ENCODE results near the gene BPIFB2.

BPIFB2 gene

DNA sequence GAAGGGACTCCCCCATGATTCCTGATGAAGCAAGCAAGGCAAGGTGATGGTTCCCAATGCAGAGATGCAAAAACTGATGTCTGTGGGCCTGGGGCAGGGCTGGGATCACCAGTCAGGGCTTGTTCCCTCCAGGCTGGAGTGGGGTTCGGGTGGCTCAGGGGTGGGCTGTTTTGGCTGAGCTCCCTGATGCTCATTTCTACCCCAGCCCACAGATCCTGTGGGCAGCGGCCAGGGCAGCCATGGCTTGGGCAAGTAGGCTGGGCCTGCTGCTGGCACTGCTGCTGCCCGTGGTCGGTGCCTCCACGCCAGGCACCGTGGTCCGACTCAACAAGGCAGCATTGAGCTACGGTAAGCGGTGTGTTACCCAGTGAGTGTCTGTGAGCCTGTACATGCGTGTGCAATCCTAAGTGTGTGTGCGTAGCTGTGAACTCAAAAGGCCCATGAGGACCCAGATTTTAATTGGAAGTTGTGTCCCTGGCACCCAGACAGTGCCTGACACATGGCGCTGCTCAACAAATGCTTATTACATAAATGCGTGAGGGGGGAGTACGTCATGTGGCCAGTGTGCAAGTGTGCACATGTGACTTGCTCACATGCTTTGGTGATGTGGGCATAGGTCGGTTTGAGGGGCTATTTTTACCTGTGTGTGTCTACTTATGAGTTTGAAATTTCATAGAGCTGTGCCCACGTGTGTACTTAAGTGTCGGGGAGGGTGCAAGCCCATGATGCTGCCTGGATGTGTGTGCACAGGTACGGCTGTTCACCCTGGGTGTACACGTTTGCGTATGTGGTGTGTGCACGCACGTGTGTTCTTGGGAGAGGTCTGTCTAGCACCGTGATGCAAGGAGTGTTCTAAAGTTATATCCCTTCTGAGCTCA, 1.1 kb downstream of the BPIFB2 start:
- no peak for DNase-seq

DNA sequence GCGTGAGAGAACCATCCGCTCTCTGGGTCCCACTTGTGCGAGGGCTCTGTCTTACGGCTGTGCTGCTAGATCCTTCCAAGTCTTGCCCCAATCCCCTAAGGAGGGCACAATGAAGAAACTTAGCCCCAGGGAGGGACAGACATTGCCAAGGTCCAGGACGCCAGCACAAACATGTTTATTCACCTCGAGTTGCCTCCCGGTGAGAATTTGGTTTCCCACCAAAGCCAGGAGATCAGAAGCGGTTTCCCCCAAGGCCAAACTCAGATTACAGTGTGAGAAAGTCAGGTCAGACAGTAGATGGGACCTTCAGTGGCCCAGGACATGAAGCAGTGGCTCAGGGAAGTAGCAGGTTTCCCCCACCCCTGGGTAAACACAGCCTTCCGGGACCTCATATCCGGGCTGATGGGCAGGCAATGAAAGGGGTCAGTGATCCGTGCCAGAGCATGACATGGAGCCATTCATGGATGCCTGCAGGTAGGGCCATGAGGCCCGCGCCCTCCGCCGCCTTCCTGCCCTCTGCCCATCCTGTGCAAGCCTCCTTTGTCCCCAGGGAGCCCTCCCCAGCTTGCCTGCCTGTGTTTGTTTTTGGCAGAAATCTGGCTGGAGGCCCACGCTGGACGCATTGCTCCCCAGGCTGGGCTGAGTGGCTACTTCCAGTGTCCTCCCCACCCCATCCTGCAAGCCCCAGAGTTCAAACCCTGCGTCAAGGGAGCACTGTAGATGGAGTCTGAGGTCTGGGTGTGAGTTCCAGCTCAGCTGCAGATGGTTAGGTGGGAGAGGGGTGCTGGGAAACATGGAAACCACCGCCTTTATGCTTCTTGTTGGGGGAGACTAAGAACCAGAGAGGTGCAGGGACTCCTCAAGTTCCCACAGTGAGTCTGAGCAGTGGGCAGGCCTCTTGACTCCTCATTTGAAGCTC, 2.0 kb downstream of the BPIFB2 start:
- peak; percentile 65 for DNase-seq

DNA sequence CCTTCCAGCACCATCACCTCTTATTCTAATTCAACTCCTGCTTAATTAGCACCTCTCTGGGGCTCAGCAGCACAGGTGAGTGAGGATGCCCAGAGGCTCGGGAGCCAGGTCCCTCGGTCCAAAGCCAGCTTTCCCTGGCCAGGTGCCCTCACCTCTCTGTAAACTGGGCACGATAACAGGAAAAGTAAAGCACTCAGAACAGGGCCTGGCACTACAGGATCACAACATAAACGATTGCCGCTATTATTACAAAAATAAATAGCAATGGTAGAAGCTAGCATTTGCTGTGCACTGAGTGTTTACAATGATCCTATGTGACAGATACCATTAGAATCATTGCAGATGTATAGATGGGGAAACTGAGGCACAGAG, 2.6 kb downstream of the BPIFB2 start:
- no peak for DNase-seq

DNA sequence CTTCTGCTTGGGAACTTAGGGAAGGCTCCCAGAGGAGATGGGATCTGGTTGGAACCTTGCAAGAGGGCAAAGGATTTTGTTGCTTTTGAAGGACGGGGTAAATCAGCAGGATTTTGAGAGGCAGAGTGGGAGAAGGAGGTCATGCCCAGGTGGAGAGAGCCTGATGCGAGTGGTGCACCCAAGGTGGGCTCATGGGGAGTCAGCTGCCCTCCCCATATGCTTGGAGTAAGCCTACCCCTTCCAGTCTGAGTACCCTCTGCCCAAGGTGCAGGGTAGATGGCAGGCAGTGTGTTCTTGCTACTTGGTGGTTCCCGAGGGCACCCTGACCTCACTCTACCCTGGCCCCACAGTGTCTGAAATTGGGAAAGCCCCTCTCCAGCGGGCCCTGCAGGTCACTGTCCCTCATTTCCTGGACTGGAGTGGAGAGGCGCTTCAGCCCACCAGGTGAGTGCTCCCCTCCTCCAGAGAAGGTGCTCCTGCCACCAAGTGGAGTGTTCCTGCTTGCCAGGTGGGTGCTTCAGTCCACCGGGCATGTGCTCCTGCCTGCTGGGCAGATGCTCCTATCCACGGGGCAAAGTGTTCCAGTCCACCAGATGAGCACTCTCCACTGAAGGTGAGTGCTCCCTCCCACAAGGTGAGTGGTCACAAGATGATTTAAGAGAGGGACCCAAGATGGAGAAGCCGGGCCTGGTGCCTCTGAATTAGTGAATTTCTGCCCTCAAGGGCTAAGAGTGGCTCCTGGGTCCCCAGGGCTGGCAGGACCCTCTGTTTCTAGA, 3.4 kb downstream of the BPIFB2 start:
- DNase-seq, result no peak

DNA sequence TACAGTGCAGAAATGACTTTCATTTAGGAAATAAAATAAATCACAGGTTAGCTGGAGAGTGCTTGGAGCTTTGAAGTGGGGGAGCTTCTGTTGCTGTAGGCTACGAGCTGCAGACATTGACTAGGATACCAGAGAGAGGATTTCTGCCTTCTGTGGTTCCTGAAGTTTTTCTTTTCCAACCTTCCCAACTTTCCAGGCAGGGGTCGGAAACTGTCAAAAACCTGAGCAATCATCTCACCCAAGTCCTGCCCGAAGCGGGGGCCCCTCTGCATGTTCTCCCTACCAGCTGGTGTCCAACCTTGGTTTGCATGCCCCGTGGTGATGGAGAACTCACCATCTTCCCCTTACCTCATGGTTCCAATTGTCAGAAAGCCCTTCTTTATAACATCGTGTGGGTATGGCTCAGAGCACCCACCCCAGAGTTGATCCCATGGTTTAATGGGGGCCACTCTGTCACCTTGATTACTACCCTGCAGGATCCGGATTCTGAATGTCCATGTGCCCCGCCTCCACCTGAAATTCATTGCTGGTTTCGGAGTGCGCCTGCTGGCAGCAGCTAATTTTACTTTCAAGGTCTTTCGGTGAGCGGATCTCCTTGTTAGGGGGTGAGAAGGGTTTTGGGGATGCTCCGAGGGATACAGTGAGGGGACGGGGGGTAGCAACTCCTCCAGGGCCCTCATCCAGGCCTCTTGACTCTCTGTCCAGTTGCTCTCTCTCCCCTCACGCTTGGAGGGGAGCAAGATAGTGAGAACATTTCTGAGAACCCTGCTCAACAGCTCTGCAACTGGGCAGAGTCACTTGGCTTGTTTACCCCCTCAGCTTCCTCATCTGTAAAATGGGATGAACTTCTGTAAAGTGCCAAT, 5.1 kb downstream of the BPIFB2 start:
- DNase-seq, result no peak

DNA sequence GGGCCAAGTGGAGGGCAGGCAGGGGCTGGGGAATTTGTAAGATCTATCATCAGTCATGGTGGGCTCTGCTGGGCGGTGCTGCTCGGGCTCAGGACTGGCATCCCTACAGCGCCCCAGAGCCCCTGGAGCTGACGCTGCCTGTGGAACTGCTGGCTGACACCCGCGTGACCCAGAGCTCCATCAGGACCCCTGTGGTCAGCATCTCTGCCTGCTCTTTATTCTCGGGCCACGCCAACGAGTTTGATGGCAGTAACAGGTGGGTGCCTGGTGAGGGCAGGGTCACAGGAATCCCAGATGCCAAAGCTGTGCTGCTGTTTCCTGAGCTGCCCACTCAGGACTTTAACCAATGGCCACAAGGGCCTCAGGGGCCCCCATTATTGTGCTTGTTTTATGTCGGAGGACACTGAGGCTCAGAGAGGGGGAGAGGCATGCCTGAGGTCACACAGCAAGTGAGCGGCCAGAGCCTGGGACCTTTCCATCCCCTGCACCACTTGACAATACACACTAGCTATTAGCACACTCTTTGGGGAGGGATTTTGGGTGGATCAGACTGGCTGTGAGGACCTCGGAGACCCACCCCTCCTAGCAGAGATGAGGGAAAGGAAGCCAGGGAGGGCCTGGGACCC, 6.3 kb downstream of the BPIFB2 start:
- no peak for DNase-seq

DNA sequence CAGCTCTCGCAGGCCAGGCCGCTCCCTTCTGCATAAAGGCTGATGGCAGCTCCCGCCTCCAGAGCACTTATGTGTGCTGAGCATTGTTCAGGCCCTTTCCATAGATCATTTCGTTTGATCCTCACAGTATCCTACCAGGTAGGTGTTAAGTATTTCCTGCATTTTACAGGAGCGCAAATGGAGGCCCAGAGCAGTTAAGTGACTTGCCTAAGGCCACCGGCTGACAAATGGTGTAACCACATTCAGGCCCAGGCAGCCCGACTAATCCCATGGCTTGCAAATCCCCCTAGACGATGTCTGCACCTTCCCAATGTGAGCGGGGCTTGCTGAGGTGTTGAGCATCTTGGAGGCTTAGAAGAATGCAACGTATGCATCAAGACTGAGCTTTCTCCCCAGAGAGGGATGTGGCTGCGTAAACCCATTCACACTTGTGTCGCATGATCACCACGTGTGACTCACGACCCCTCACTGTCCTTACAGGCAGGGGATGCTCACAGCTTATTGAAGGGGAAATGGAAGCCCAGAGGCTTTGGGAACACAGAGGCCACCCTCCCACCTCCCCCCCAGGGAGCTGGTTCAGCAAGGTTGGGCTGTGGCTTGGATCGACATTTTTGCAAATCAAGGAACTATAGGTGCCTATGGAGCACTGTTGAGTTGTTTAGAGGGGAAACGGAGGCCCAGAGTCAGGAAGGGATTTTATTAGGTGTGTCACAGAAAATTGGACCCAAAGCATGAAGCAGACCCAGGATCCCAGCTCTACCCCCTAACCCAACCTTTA, 7.0 kb downstream of the BPIFB2 start:
- no peak for DNase-seq

DNA sequence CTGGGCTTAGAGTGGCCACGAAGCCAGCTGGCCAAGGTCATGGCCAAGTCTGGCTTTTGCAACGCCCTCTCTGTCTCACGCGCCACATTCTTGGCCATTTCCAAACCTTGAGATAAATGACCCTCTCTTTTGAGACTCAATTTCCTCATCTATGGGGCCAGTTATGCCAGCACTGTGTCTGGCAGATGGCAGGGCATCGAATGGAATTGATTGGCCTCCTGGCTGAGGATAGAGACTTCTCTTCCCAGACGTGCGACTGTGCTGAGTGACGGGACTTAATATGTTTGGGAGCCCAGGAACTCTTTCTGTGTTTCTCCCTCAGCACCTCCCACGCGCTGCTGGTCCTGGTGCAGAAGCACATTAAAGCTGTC, 7.6 kb downstream of the BPIFB2 start:
- DNase-seq, result no peak

DNA sequence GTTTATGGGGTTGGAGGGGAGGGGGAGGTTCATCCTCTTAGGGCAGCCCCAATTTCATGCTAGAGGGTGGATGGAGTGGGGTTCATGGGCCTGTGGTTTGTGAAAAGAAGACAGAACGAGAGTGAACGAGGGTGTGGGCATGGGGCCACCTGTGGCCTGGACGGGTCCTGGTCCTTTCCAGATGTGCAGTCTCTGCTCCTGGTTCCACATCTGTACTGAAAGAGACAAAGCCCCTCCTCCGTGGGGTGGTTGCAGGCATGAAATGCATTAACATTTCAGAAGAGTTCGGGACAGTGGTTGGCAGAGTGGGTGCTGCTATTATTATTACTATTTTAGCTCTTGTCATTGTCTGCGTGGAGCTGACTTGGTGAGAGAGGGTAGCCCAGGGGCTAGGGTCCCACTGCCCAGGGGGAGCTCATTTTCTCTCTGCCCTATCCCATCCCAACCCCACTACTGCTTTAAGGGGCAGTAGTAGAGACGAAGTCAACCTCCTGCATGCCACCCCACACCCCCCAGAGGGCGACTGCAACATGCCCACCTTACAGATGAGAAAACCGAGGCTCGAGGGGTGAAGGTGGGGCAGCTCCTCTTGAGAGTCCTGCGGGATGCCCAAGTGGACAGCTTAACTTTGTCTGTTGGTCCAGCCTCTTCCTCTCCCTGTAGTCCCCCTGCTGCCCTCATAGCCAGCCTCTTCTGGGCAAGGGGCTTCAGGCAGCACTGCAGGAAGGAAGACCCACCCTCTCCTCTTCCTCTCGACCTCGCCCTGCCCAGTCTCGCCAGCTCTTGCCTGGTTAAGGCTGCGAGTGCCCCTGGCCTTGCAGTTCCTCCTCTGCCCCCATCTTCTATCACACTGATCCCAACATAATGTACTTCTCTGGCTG, 8.4 kb downstream of the BPIFB2 start:
- DNase-seq, result no peak

DNA sequence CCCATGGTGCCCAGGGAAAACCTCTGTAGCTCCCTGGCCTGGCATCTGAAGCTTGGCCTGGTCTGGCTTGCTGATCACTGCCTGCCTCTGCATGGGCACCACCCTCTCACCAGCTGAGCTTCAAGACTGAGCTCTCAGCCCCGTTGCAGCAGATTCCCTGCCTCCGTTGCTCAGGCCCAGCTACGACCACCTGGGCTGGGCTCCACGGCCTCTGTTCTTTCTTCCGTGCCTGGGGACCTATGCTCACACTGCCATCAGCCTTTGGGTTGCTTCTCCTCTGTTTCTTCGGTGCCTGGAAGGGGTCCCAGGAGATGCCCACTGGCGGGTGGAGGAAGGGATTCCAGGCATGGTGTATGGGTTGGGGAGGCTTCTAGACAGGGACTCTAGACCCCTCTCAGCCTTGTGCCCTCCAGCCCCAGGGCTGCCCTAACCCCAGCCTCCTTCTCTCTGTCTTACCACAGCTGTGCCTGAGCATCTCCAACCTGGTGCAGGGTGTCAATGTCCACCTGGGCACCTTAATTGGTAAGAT, 9.1 kb downstream of the BPIFB2 start:
- DNase-seq, result no peak

DNA sequence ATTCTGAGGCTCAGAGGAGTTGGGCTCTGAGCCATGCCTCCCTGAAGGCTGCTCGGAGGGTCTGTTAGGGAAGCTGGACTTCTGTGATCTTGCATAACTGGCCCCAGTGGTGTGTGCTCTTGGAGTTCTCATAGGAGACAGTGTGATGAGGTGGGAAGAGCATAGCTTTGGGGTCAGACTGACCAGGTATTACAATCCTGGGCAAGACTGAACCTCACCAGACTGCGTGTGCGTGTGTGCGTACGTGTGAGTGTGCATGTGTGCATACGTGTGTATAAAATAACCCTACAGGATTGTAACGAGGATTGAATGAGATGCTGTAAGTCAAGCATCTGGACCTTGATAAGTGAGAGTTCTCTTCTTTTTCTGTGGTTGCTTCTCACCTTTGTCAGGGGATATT, 10.0 kb downstream of the BPIFB2 start:
- no peak for DNase-seq

DNA sequence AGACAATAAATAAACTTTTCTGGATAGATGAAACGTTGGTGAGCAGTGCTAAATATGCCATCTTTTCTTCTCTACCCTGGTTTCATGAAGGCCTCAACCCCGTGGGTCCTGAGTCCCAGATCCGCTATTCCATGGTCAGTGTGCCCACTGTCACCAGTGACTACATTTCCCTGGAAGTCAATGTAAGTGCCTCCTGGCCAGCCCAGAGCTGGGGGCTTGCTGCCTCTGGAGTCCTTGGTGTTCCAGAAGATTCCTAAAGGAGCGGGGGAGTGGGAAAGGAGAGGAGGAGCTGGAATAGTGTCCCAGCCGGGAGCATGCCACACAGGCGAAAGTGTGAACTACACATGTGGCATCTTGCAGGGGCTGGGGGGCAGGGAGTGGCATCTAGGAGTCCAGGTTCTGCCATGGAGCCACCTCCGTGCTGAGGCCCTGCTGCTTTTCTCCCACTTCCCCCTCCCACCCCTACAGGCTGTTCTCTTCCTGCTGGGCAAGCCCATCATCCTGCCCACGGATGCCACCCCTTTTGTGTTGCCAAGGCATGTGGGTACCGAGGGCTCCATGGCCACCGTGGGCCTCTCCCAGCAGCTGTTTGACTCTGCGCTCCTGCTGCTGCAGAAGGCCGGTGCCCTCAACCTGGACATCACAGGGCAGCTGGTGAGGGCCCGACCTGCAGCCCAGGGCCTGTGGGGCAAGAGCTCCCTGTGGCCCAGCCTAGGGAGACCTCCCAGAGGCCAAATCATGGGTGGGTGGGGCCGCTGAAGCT, 10.8 kb downstream of the BPIFB2 start:
- no peak for DNase-seq

DNA sequence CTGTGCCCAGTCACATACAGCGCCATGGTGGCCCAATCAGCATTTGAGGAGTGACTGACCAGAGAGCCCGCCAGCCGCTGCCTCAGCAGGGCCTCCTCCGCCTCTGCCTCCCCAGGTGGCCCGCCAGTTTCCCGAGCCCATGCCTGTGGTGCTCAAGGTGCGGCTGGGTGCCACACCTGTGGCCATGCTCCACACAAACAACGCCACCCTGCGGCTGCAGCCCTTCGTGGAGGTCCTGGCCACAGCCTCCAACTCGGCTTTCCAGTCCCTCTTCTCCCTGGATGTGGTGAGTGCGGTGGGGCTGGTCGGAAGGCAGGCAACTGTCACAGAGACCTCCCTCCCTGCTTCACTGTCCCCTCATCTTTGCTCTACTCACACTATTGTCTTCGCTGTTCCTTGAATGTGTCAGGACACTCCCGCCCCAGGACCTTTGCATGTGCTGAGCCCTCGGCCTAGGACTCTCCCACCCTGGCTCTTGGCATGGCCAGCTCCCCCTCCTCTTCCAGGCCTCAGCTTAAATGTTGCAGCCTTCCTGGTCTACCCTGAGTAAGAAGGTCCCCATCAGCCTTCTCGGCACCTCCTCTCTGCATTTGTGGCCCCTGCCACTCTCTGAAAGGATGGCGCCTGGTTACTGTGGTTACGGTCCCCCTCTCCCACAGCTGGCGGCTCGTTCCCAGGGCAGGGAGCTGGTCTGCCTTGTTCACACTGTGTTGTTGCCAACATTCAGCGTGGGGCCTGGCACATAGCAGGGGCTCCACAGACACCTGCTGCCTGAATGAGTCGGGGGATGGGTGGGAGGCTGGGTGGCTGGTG, 12.2 kb downstream of the BPIFB2 start:
- no peak for DNase-seq

DNA sequence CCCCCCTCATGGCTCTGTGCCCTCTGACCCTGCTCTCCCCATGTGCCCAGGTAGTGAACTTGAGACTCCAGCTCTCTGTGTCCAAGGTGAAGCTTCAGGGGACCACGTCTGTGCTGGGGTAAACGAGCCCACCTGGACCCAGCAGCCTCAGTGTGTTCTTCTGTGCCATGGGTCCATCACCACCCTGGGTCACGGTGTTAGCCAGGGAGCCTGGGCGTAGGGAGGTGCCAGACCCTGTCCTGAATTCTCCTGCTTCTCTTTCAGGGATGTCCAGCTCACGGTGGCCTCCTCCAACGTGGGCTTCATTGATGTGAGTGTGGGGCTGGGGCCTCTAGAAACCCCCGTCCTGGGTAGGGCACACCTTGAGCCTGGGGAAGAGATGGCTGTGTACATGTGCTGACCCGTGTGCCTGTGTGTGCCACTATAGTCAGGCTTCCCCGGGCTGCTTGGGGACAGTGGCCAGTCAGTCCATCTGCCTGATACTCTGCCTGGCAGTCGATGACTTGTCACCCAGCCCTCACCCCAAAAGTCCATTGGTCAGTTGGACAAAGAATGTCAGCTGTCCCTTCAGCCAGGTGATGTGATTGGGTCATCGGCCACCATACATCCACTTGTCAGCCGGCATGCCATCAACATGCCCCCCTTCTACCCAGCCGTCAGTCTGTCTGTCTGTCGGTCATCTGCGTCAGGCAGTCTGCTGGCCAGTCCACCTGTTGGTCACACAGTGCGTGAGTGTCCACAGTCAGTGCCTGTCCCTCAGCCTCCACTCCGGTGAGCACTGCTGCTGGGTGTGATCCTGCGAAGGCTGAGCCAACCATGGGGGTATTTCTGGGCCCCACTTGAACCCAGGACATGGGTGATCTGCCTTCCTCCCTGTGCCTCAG, 13.0 kb downstream of the BPIFB2 start:
- no peak for DNase-seq

DNA sequence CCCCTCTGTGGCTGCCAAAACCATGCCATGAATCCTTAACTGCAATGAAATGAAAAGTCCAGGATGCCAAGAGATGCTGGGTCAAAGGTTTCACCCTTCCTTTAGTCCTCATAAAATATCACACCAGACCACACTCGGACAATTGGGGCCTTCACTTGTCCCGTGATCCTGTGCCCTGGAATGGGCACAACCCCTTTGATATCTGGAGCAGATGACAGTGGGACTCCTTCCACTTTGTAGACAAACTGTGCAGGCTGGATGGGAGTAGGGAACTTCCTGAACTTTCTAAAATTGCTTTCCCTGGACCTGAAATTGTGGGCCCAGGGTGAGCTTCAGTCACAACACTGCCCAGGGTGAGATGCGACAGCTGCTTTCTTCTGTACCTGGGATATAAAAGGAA, 14.4 kb downstream of the BPIFB2 start:
- no peak for DNase-seq

DNA sequence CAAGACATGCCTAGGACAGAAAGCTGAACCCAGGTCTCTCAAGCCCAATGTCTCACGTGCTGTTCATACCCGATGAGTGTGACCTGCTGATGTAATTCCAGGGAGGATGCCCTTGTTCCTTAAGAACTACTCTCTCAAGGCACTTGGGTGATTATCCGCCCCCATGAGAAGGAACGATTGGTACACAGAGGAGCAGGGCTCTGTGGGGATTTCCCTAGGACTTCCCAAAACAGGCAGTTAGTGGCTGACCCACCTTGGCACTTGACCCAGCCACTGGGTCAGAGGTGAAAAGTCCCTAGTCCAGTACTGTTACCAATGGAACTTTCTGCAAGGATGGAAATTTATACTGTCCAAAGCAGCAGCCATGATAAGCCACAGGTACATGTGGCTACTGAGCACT, 14.8 kb downstream of the BPIFB2 start:
- DNase-seq, result no peak

Measured in NCI-H69 (cell line).